HG03457 (cell line): ENCODE results near the gene GPR160.

Experiments used
- ATAC-seq: cut with Tn5 transposase; IDR thresholded peaks from one replicate; pipeline ENCODE4 v1.9.1; 2021; ENCODE audit warnings: moderate number of reproducible peaks; ENCODE audit not compliant: unreplicated experiment

GPR160 gene

DNA sequence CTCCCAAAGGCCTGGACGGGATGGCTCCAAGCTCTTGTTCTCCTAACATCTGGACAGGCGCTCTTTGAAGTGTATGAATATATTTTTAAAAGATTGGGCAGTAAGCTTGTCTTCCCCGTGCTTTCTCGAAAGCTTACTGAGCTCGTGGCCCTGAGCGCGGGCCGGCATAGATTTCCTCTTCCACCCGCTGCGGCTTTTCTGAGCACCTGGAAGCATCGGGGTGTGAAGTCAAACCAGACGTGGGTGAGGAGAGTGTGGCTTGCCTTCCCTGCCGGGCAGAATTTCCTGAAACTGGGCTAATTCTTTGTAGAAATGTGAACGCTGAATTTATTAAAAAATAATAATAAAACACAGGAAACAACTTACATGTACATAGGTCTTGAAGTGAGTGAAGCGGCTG lies 25.9 kb downstream of the GPR160 start:
- no peak for ATAC-seq

DNA sequence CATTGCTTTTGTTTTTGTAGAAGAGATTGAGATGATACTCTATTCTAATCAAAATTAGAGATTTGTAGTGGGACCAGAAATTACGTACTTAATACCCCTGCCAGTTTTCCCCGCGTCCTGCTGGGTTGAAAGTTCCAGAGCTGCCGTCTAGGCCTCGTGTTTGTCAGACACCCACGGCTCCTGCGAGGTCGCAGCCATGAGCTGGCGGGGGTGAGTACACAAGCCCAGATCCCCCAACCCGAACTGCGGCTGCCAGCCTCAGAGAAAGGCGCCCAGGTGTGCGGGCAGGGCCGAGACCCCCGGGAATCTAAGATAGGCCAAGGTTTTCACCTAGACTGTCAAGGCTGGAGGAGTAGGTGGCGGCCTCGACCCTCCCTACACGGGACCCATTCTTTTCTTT lies 26.3 kb downstream of the GPR160 start:
- ATAC-seq = no peak

DNA sequence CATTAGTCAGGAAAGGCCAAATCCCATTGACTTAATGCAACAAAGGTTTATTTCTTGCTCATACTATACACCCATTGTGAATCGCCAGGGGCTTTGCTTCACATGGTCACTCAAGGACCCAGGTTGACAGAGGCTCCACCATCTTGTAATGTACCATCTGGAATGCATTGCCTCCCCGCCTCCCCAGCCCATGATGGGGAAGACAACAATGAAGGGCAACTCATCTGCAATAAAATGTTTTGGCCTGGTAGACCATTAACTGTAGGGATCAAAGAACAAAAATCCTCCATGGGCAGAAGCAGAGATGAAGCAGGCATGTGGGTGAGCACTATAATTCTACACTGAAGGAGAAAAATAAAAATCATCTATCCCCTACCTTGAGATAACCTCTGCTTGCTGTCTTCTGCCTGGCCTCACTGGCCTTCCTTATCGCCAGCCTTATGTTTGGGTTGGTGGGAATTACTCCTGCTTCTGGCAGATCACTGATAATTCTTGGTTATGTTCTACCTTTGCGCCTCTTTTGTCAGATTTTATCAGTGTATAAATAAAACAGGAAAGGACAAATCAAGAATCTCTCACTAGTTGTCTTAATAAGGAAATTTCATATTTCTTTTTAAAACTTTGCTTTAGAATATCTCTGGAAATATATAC lies 37.8 kb downstream of the GPR160 start:
- ATAC-seq = no peak

DNA sequence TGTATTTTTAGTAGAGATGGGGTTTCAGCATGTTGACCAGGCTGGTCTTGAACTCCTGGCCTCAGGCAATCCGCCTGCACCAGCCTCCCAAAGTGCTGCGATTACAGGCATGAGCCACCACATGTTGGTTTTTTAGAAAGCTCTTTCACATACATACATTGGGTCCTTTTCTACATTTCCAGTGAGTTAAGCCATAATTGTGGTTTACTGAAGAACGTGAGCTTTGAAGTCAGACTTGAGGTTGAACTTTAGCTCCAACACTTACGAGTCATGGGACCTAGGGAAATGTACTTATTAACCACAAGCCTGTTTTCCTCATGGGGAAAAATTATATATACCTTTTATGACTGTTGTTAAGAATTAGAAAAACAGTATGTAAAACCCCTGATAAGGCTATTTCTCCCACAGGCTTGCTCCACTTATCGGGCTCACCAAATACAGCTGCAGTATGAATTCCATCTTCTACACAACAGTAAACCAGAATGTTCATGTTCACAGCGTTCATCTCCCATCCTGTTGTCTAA lies 39.0 kb downstream of the GPR160 start:
- ATAC-seq = no peak

DNA sequence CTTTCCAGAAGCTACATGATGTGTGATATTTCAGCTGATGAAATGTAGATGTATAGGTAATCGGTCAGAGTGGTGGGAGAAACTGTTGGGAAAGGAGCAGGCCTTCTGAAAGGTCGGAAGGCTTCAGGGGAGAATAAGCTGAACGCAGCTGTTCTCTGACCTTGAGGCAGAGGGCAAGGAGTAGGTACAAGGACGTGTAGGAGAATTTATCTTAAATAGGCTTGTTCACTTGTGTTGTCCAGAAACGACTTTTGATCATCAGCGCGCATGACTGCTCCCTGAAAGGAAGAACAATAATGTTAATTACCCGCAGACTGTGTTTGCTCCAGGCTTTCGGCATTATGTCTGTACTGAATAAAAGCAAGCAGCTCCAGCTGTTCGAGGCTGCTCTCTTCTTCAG lies 39.6 kb downstream of the GPR160 start:
- ATAC-seq = no peak

DNA sequence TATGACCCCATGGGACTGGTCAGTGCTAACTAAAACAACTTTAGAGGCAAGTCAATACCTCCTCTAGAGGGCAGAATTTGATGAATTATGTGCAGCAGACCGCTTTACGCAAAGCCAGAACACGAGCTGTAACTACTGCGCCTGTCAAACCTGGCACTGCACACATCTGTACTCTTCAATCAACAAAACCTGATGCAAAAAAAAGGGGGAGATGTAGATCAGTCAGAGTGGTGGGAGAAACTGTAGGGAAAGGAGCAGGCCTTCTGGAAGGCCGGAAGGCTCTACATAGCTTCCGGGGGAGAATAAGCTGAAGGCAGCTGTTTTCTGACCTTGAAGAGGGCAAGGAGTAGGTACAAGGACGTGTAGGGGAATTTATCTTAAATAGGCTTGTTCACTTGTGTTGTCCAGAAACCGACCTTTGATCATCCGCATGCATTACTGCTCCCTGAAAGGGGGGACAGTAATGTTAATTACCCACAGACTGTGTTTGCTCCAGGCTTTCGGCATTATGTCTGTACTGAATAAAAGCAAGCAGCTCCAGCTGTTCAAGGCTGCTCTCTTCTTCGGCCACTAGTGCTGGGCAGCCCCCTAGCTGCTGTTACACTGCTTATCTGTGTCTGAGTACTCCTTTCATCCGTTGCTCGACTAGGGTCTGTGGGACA lies 41.0 kb downstream of the GPR160 start:
- no peak for ATAC-seq

DNA sequence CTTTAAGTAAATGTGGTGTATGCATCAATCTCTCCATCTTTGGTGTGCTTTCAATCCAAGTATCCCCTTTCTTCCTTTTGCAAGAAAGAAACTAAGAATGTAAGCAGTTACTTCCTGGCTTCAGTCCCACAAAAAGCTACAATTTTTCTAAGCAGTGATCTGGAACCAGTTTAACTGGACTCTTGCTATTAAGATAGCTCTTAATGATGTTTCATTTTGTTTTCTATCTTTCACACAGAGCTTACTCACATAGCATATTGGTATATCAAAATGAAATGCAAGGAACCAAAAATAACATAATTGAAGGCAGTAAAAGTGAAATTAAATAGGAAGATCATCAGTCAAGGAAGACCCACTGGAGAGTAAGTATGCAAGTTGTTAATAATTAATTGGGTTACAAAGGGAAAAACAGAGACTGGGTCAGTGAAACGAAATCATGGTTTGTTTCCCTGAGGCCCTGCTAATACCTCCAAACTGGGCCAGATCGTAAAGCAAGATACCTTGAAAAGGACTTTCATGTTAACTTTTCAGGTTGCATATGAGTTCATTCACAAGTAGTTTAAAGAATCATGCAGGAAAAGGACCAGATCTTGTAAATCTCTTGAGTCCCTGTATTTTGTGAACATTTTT lies 41.9 kb downstream of the GPR160 start:
- ATAC-seq = no peak

DNA sequence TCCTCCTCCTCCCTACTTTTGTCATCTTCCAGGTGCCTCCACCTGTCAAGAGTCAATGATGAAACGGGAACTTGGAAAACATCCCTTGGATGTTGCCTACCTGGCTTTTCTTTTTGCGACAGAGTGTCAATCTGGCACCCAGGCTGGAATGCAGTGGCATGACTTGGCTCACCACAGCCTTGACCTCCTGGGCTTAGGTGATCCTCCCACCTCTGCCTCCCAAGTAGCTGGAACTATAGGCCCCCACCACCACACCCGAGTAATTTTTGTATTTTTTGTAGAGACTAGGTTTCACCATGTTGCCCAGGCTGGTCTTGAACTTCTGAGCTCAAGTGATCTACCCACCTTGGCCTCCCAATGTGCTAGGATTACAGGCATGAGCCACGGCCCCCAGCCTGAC lies 42.8 kb downstream of the GPR160 start:
- no peak for ATAC-seq

DNA sequence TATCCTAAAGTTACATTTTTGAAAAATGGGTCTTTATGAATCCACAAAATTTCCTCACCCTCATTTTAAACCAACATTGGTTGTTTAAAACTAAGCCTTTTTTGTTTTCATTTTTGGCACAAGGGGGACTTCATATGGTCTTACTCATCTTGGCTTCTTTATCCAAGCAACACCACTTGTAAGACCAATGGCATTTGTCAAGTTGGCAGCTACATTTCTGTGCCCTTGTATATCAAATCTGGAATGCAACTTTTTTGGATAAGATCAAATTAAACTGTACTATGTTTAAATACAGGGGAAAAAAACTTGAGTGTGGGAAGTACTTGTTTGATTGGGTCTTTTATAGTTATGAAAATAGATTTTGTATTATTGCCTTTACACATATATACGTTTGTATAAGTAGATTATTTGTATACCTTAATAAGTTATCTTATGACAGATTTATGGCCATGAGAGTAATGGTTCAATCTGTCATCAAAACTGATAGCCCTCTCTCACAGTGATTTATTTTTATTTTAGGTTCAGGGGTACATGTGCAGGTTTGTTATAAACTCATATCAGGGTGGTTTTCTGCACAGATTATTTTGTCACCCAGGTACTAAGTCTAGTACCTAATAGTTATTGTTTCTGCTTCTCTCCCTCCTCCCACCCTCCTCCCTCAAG lies 43.4 kb downstream of the GPR160 start:
- ATAC-seq = no peak

DNA sequence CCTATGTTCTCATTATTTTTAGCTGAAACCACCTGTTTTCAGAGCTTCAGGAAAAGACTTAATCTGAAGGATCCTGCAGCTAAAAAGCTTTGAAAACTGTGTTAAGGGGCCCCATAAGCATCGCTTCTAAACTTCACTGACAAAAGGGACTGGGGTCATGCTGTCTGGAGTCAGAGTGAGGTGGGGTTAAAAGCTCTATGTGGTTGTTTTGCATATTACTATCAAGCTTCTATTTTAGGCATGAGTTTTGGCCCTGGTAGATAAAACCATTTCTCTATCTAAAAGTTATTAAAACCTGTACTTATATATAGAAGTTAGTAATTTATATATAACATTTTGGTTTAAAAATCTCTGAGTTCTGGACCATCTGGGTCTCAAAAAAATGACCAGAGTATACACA lies 45.5 kb downstream of the GPR160 start:
- ATAC-seq = no peak

DNA sequence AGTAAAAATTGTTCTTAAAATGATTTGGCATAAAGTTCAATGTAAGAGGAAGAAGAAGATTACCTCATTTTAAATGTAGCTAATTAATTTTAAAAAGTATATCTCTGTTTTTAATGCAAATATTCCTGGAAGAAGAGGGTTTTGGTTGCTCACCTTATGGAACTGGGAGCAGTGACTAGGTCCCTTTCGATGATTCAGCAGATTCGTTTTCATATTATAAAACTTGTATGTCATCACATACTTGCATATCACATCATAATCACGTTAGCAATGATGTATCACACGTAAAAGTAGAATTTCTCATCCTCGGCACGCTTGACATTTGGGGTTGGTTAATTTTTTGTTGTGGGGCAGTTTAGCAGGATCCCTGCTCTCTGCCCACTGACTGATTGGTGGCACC lies 47.6 kb downstream of the GPR160 start:
- ATAC-seq = no peak

DNA sequence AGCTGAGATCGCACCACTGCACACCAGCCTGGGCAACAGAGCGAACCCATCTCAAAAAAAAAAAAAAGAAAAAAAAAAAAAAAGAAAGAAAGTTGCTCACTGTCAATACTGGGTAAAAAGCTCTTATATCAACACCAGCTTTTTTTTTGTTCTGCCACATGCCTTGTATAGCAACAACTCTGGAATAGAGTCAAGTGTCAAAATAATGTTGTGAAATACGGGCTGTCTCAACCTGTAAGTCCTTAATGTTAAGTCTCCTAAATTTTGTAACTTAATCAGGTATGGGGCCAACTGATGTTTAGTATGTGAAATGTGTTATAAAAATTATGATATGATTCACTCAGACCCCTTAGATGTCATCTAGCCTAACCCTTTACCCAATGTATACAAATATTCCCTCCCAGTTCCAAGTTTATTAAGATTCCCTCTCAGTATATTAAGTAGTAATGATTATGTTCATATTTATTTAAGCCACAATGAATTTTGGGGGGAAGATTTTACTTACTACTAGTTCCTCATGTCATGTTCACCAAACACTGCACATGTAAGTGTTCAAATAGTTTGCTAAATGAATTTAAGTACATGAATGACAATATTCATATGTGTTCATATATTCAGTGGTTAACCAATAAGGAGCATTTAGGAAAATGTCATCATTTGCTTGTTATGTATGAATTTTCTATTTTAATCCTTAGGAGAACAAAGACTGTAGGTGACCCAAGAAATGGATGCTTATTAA lies 52.2 kb downstream of the GPR160 start:
- ATAC-seq = no peak

DNA sequence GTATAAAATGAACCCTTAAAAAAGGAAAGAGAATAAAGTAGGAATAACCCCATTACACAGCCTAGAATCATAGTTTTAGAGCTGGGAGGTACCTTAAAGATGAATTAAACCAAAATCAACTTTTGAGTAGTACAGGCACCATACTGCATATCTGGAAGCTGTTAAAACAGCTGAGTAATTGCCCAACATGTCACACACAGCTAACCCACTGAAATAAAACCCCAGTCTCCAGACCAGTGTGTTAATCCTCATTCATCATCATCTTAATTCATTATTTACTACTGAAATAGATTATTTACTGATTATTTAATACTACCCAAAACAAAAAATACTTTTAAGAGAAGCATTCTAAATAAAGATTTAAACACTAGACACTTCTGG lies 52.8 kb downstream of the GPR160 start:
- ATAC-seq = no peak

DNA sequence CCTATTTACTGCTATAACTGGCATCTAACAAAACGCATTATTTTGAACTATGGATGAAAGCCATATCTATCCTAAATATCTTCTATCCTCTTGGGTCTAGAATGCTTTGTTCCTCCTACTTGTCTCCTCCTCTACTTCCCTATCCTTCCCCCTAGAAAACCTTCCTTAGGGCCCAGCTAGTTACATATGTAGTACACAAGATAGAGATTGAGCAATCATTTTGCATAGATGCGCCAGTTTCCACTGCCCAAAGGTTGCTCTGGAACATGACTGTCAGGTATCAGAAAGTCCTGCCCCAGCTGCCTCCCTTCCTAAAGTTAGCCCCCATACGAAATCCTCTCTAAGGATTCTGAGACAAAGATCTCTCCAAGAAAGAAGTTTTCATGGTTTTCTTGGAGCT lies 55.1 kb downstream of the GPR160 start:
- ATAC-seq = no peak

DNA sequence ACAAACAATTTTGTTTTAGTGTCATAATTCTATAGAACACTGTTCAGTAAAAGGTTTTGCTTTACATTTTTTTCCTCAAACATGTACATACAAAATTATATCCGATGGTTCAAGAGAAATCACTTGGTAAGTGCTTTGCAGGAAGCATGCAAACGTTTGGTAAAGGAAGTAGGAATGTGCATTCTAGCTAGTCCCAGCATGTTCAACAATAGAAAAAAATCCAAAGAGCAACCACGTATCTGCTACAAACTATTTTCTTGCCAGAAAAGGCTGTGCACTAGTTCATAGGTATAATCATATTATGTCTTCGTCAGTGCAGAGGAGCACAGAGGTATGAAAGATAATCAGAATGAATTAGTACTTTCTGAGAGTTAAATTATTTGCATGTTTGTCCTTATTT lies 58.0 kb downstream of the GPR160 start:
- no peak for ATAC-seq

DNA sequence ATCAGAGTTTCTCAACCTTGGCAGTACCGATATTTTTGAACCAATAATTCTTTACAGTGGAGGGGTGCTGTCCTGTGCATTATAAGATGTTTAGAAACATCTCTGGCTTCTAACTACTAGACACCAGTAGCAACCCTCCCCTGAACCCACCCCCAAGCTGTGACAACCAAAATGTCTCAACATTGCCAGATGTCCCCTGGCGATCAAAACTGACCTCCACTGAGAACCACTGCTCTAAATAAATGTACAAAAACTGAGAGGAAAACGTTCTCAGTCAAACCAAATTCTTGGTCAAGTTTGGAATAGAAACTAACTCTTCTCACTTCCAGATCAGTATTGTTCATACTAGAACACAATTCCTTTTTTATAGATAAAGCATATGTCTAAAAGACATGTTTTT lies 58.5 kb downstream of the GPR160 start:
- no peak for ATAC-seq

DNA sequence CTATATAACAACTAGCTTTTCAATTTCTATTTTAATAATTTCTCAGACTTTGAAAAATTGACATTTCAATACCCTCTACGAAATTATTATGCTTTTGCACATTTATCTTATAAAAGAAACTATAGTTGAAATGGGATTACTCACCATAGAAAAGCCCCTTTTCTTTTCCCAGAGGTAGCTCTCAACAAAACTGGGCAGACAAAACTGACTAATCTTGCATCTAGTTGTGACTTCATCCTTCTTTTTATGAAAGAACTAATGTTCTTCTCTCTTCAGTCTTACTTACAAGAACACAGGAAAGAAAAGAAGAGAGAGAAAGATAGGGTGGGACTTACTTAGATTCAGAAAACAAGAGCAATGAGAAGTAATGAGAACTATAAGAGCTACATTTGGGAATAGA lies 61.0 kb downstream of the GPR160 start:
- ATAC-seq = no peak

DNA sequence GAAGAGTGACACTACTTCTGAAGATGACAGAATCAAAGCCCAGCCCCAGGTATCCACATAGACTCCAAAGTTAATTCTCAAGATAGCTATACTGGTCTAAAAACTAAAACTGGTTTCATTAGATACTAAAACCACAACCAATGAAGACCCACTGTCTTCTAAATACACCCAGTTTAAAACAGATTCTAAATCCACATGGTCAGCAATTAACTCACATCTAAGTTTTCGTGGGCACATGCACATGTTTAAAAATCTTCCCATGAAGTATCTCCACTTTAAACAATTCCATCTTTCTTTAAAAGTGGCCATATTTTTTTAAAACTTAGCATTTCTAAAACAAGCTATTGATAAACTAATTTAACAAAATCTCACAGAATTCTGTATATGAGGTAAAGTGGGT lies 63.1 kb downstream of the GPR160 start:
- no peak for ATAC-seq

DNA sequence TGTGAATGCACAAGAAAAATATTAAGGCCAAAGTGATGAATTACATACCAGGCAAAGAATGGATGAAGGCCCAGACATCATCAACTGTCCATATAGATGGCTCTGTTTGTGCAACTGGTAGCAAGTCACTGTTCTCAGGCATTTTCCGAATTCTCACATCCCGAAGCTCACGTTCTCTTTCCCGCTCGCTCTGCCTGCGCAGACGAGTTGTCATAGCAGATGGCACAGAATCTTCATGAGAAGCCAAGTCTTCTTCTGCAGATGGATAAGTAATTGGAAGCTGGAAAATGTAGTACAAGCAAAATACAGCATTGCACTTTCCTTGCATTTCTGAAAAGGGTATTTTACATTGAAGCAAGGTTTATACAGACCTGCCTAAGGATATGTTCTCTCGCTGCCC lies 64.6 kb downstream of the GPR160 start:
- no peak for ATAC-seq

DNA sequence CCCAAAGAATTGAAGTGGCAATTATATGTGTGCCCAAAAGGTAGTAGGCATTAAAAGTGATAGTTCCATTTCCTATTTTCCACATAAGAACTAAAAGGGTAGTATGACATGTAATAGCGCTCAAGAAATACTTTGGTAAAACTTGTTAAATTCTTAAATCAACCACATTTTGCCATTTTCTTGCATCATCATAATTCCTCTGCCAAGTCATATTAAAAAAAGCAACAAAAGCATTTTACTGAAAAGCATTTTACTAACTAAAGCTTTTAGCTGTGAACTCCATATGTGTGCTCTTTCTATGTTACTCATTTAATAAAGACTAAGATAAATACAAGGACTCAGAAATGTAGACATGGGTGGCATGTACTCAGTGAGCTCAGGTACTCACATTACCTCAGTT lies 70.1 kb downstream of the GPR160 start:
- ATAC-seq = no peak

DNA sequence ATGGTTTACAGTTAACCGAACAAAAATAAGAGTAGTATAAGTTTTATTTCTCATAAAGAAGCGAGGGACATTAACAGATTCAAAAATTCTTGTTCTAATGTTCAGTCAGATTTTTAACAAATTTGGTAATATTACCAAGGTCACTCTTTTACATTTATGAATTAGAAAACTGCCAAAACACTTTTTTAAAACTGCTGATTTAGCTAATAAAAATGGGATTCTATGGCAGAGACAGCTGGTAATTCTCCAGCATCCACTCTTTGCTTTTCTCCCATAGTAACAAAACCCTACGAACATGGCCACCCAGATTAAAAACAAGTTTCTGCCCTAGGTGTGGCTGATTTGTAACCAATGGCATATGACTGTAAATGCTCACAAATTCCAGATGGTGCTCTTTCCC lies 71.2 kb downstream of the GPR160 start:
- ATAC-seq = no peak
